ENCODE data around the gene TM9SF1. TPM values are rescaled to one million over a fixed set of nuclear protein-coding genes. Genes with fewer than 3 reads are reported as not detected.

TM9SF1 gene
- total RNA-seq, 1 donor from 2014 or later, result 51.6 TPM

Small RNAs within 50 kb of the gene (small RNA-seq; reads per million reads assigned to genes)
- not detected for gene AL136295.4 (ENCODE audit: low replicate concordance)
- gene CHMP4A (ENCODE audit: low replicate concordance), result not detected
- gene IPO4 (ENCODE audit: low replicate concordance), result not detected
- gene IRF9 (ENCODE audit: low replicate concordance), result not detected
- not detected for gene MDP1 (ENCODE audit: low replicate concordance)
- not detected for gene RNA5SP383 (ENCODE audit: low replicate concordance)

Other genes with a start within 250 kb of the TM9SF1 start
- 41.9 TPM for gene DHRS4, start 241.7 kb downstream of the TM9SF1 start, total RNA-seq
- gene DHRS4L2, start 206.5 kb downstream of the TM9SF1 start, total RNA-seq, result 23.4 TPM
- gene CARMIL3, start 143.4 kb downstream of the TM9SF1 start, total RNA-seq, result 1.9 TPM
- gene CPNE6, start 123.9 kb downstream of the TM9SF1 start, total RNA-seq, result not detected
- gene PCK2, start 101.1 kb downstream of the TM9SF1 start, total RNA-seq, result 26.3 TPM
- gene DCAF11, start 80.7 kb downstream of the TM9SF1 start, total RNA-seq, result 145 TPM
- gene NRL, start 80.5 kb downstream of the TM9SF1 start, total RNA-seq, result 4.4 TPM
- 39.1 TPM for gene FITM1, start 64.8 kb downstream of the TM9SF1 start, total RNA-seq
- gene PSME1, start 59.2 kb downstream of the TM9SF1 start, total RNA-seq, result 95.0 TPM
- 13.4 TPM for gene EMC9, start 53.9 kb downstream of the TM9SF1 start, total RNA-seq
- 85.5 TPM for gene PSME2, start 48.8 kb downstream of the TM9SF1 start, total RNA-seq
- 52.8 TPM for gene RNF31, start 47.9 kb downstream of the TM9SF1 start, total RNA-seq
- 58.3 TPM for gene IRF9, start 34.2 kb downstream of the TM9SF1 start, total RNA-seq
- 28.1 TPM for gene REC8, start 23.4 kb downstream of the TM9SF1 start, total RNA-seq
- gene IPO4, start 6.6 kb downstream of the TM9SF1 start, total RNA-seq, result 56.7 TPM
- gene TSSK4, start 10.3 kb upstream of the TM9SF1 start, total RNA-seq, result not detected
- 21.8 TPM for gene CHMP4A, start 18.0 kb upstream of the TM9SF1 start, total RNA-seq
- gene MDP1, start 20.6 kb upstream of the TM9SF1 start, total RNA-seq, result 14.4 TPM
- 56.1 TPM for gene NEDD8, start 36.9 kb upstream of the TM9SF1 start, total RNA-seq
- 60.7 TPM for gene GMPR2, start 37.5 kb upstream of the TM9SF1 start, total RNA-seq
- 48.2 TPM for gene TINF2, start 47.2 kb upstream of the TM9SF1 start, total RNA-seq
- gene TGM1, start 67.7 kb upstream of the TM9SF1 start, total RNA-seq, result 0.29 TPM
- 18.9 TPM for gene RABGGTA, start 76.2 kb upstream of the TM9SF1 start, total RNA-seq
- gene DHRS1, start 104.3 kb upstream of the TM9SF1 start, total RNA-seq, result 29.6 TPM
- 18.5 TPM for gene NOP9, start 104.4 kb upstream of the TM9SF1 start, total RNA-seq
- 13.8 TPM for gene CIDEB, start 112.5 kb upstream of the TM9SF1 start, total RNA-seq
- gene LTB4R2, start 114.7 kb upstream of the TM9SF1 start, total RNA-seq, result 9.1 TPM
- gene LTB4R, start 116.1 kb upstream of the TM9SF1 start, total RNA-seq, result 6.7 TPM
- 29.7 TPM for gene ADCY4, start 139.6 kb upstream of the TM9SF1 start, total RNA-seq
- 4.3 TPM for gene RIPK3, start 144.6 kb upstream of the TM9SF1 start, total RNA-seq
- gene NFATC4, start 172.7 kb upstream of the TM9SF1 start, total RNA-seq, result 53.0 TPM
- gene NYNRIN, start 203.6 kb upstream of the TM9SF1 start, total RNA-seq, result 37.2 TPM
- 2.6 TPM for gene CBLN3, start 234.2 kb upstream of the TM9SF1 start, total RNA-seq
- 47.3 TPM for gene KHNYN, start 234.5 kb upstream of the TM9SF1 start, total RNA-seq
- gene SDR39U1, start 247.3 kb upstream of the TM9SF1 start, total RNA-seq, result 28.1 TPM